Neural progenitor cell (in vitro differentiated cells): ENCODE results near the gene ZNF423.

Source experiments
- CTCF ChIP-seq: fragments of 200-600 bp; sonication (generic); IDR thresholded peaks from 2 replicates; pipeline ENCODE4 v1.5.1; 2017; ENCODE audit warnings: antibody characterized with exemption, mild to moderate bottlenecking
- EZH2 ChIP-seq: fragments of 200-600 bp; sonication (generic); IDR thresholded peaks from 2 replicates; pipeline ENCODE4 v1.6.1; 2017; ENCODE audit warnings: antibody characterized with exemption, mild to moderate bottlenecking, moderate library complexity
- EZH2phosphoT487 ChIP-seq: fragments of 200-600 bp; sonication (generic); IDR thresholded peaks from 2 replicates; pipeline ENCODE4 v1.6.1; 2017; ENCODE audit warnings: antibody characterized with exemption

DNA sequence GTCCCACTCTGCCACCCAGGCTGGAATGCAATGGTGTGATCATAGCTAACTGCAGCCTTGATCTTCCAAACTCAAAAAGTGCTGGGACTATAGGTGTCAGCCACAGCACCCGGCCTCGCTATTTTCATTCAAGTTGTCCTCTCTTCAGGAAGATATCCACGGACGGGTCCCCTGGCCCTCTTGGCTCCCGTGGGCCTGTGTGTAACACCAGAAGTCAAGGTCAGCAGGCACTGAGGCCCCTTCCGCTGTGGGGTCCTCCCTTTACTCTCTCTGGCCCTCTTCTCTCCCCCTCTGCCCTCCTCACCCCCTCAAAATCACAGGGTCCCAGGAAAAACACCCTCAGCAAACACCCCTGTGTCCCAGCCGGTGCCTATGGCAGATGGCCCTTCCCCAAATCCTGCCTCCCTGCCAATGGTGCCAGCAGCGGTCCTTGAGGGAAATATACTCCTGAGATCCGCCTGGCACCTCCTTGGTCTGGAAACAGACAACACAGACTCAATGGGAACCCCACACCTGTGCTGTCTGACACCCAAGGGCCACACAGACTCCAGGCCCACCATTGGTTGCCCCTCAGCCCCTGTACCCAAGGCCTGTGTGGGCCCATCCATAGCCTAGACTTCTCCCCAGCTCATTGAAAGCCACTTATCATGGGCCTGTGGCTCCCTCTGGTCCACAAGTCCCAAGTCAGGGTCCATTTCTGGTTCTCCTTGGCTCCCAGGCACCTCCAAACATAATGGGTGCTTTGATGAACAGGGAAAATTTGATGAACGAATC is 221.5 kb downstream of the ZNF423 start:
- TF ChIP-seq CTCF (no peak), EZH2phosphoT487 (no peak), EZH2 (no peak)
